Spinal cord (tissue), 10 donors: Measurements from ENCODE around the gene ADAMTS10. TPM values are rescaled to one million over a fixed set of nuclear protein-coding genes. Genes with fewer than 3 reads are reported as not detected.
A peak's percentile ranks its signal among the peaks of the same experiment; 100 is the strongest.
"Not testable (repeated sequence)": the region's sequence is repeated elsewhere in the genome, so short reads cannot be mapped to it uniquely, and the experiment has no call there.

Experiments used
- DNase-seq, 6 donors: peaks; one replicate each; pipeline versions ENCODE4 v3.0.0 to v3.0.0-alpha.2; 2013 to 2015; ENCODE audit warnings: low spot score in 6 of 6, low read depth in 4 of 6
- H3K27ac ChIP-seq: one replicate; pipeline ENCODE4 v1.5.1; 2013; ENCODE audit warnings: low read depth, low read length, control low read depth
- H3K27me3 ChIP-seq: one replicate; pipeline ENCODE4 v1.6.1; 2013; ENCODE audit warnings: low read length; ENCODE audit not compliant: control insufficient read depth, insufficient read depth
- H3K36me3 ChIP-seq: one replicate; pipeline ENCODE4 v1.6.1; 2013; ENCODE audit warnings: low read length; ENCODE audit not compliant: control insufficient read depth, insufficient read depth
- H3K4me1 ChIP-seq: one replicate; pipeline ENCODE4 v1.6.1; 2013; ENCODE audit warnings: low read length; ENCODE audit not compliant: control insufficient read depth, insufficient read depth
- H3K4me3 ChIP-seq: one replicate; pipeline ENCODE4 v1.5.1; 2013; ENCODE audit warnings: low read depth, low read length, control low read depth
- H3K9me3 ChIP-seq: one replicate; pipeline ENCODE4 v1.6.1; 2013; ENCODE audit warnings: low read length; ENCODE audit not compliant: control insufficient read depth, insufficient read depth
- WGBS: methylation state at CpG from one replicate; pipeline ENCODE4 v1.1.5; 2013; ENCODE audit warnings: missing lambda C conversion rate; ENCODE audit not compliant: insufficient coverage; 5-methylcytosine and 5-hydroxymethylcytosine counted together
- polyA plus RNA-seq, 2 donors: library from polyadenylated mRNA; unstranded; fragments of 120-200 nt; gene quantifications; one replicate each; pipeline ENCODE4 v1.2.1, GENCODE V29; 2013; ENCODE audit not compliant: insufficient read length in 2 of 2
- total RNA-seq, 2 donors: library from RNA; depleted of rRNA in 1 of 2; stranded (reverse); fragments of 120-200 nt in 1 of 2; fragments of >200 nt in 1 of 2; gene quantifications; one replicate each; pipeline versions ENCODE4 v1.2.3 to v1.2.4, GENCODE V29; 2013 to 2014
- donor health status: healthy.

ADAMTS10 gene
- total and polyA plus RNA-seq, 4 donors, result 32.2 to 115 (median 83.5) TPM

- no peak within 1 kb of the TSS for H3K4me3 ChIP-seq
- no peaks in the 10 kb centered on the region for H3K9me3 ChIP-seq
- H3K36me3 ChIP-seq, result no peaks in the 10 kb centered on the region
- peaks cover 13% of the 10 kb centered on the region for H3K4me1 ChIP-seq
- no peaks in the 10 kb centered on the region for H3K27me3 ChIP-seq
- WGBS, result 89% methylated on average over 9 of the region's 11 CpGs
- DNase-seq, result no peak
- peak within 1 kb of the TSS; percentile 57 for H3K27ac ChIP-seq
Observed at GRCh38 chr19:8629996-8630683, 19.6 kb upstream of the ADAMTS10 start, which contains the start of gene NFILZ. Gene NFILZ (plus strand): TSS chr19:8630633. CDS start chr19:8676766, 46,133 bp downstream.

GRCh38 chr19:8629184-8629583 is 18.7 kb upstream of the ADAMTS10 start:
- Histone ChIP-seq H3K27ac (no peak overlapping the region), H3K4me1 (peaks cover 13% of the 10 kb centered on the region), H3K9me3 (no peaks in the 10 kb centered on the region), H3K36me3 (no peaks in the 10 kb centered on the region), H3K4me3 (no peak overlapping the region), H3K27me3 (no peaks in the 10 kb centered on the region)
- DNase-seq, result no peak
- WGBS, result 100% methylated on average over 1 of the region's 2 CpGs

GRCh38 chr19:8626842-8627241 is 16.3 kb upstream of the ADAMTS10 start:
- Histone ChIP-seq H3K4me1 (peaks cover 11% of the 10 kb centered on the region), H3K27ac (no peak overlapping the region), H3K4me3 (no peak overlapping the region), H3K36me3 (no peaks in the 10 kb centered on the region), H3K9me3 (no peaks in the 10 kb centered on the region), H3K27me3 (no peaks in the 10 kb centered on the region)
- DNase-seq, result no peak
- 81% methylated on average over 7 of the region's 8 CpGs for WGBS

- not testable (repeated sequence) for H3K36me3 ChIP-seq, H3K4me3 ChIP-seq, H3K27ac ChIP-seq, DNase-seq, H3K9me3 ChIP-seq, H3K4me1 ChIP-seq, H3K27me3 ChIP-seq
- WGBS, result 18% methylated on average over 2 of the region's 4 CpGs
Observed at GRCh38 chr19:8622886-8623285, 12.4 kb upstream of the ADAMTS10 start.

GRCh38 chr19:8618751-8619150 is 8.2 kb upstream of the ADAMTS10 start:
- H3K36me3 ChIP-seq, result no peaks in the 10 kb centered on the region
- no peak overlapping the region for H3K4me3 ChIP-seq
- no peaks in the 10 kb centered on the region for H3K27me3 ChIP-seq
- WGBS, result 60% methylated on average over 7 of the region's 8 CpGs
- H3K4me1 ChIP-seq, result no peaks in the 10 kb centered on the region
- H3K27ac ChIP-seq, result no peak overlapping the region
- H3K9me3 ChIP-seq, result no peaks in the 10 kb centered on the region
- no peak for DNase-seq

- H3K4me3 ChIP-seq, result no peak overlapping the region
- H3K27me3 ChIP-seq, result no peaks in the 10 kb centered on the region
- H3K4me1 ChIP-seq, result no peaks in the 10 kb centered on the region
- no peak for DNase-seq
- 93% methylated on average over 3 of the region's 4 CpGs for WGBS
- H3K9me3 ChIP-seq, result no peaks in the 10 kb centered on the region
- no peaks in the 10 kb centered on the region for H3K36me3 ChIP-seq
- no peak overlapping the region for H3K27ac ChIP-seq
Observed at GRCh38 chr19:8617984-8618383, 7.5 kb upstream of the ADAMTS10 start.

- H3K9me3 ChIP-seq, H3K27ac ChIP-seq, DNase-seq, H3K27me3 ChIP-seq, H3K4me3 ChIP-seq, H3K4me1 ChIP-seq, H3K36me3 ChIP-seq: not testable (repeated sequence)
- 64% methylated on average over 14 of the region's 15 CpGs for WGBS
Observed at GRCh38 chr19:8617325-8617724, 6.8 kb upstream of the ADAMTS10 start.

- 80% methylated on average over 2 of the region's 6 CpGs for WGBS
- Histone ChIP-seq H3K27me3 (no peaks in the 10 kb centered on the region), H3K4me3 (no peak overlapping the region), H3K27ac (no peak overlapping the region), H3K4me1 (peaks cover 4% of the 10 kb centered on the region), H3K9me3 (no peaks in the 10 kb centered on the region), H3K36me3 (no peaks in the 10 kb centered on the region)
- no peak for DNase-seq
Observed at GRCh38 chr19:8616861-8617260, 6.3 kb upstream of the ADAMTS10 start.

- H3K9me3 ChIP-seq, result no peaks in the 10 kb centered on the region
- peak in 2 of 6 donors; percentile 59 to 69 for DNase-seq
- H3K4me3 ChIP-seq, result no peak overlapping the region
- WGBS, result 40% methylated on average over 18 of the region's 23 CpGs
- no peak overlapping the region for H3K27ac ChIP-seq
- no peaks in the 10 kb centered on the region for H3K36me3 ChIP-seq
- peaks cover 10% of the 10 kb centered on the region for H3K4me1 ChIP-seq
- no peaks in the 10 kb centered on the region for H3K27me3 ChIP-seq
Observed at GRCh38 chr19:8615813-8616596, 5.5 kb upstream of the ADAMTS10 start.

GRCh38 chr19:8615024-8615423 is 4.5 kb upstream of the ADAMTS10 start:
- no peak overlapping the region for H3K4me3 ChIP-seq
- H3K9me3 ChIP-seq, result no peaks in the 10 kb centered on the region
- DNase-seq, result no peak
- H3K27me3 ChIP-seq, result no peaks in the 10 kb centered on the region
- no peaks in the 10 kb centered on the region for H3K36me3 ChIP-seq
- H3K4me1 ChIP-seq, result peaks cover 10% of the 10 kb centered on the region
- H3K27ac ChIP-seq, result no peak overlapping the region
- 48% methylated on average over 5 of the region's 6 CpGs for WGBS
